ENCODE data around the gene DGCR8.

- TF ChIP-seq CTCF (IDR thresholded peaks at IDR 0.05; ENCODE audit: insufficient read depth, low read depth, low read length) = no peak
- no peak for TF ChIP-seq EZH2 (IDR thresholded peaks at IDR 0.05; ENCODE audit: insufficient read depth, low read length)
These were observed 15.9 kb upstream of the DGCR8 start for GRCh38 chr22:20064140-20064480.

All from astrocyte (in vitro differentiated cells and primary cell).